Stimulated activated CD4-positive, alpha-beta T cell treated with anti-CD3 and anti-CD28 coated beads, TNF-alpha, amount 100 ng/mL, for 48 hours (primary cell): Measurements from ENCODE around the gene OR6C1.
"Not testable (repeated sequence)": the region's sequence is repeated elsewhere in the genome, so short reads cannot be mapped to it uniquely, and the experiment has no call there.

ENCODE experiments used
- DNase-seq, 3 donors: peaks; one replicate each; pipeline ENCODE4 v3.0.0-alpha.2; 2020; ENCODE audit warnings: low read depth in 3 of 3

OR6C1 gene

DNA sequence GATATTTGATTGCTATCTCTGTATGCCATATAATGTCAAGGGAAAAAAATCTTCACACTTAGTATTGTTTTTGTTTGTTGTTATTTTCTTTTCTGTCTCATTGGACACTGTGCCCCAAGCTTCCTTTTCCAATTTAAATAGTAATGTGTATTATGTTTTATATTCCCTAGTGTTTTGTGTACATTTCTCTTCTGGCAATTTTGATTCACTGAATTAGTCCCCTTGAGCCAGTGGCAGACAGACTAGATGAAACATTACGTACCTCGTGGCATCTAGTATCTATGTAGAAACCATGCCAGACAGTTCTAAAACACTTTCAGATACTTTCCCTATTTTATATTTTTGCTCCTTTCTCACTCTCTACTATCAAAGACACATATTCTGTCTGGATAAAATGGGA lies at the start of gene OR6C1:
Gene OR6C1, plus strand, starts transcription at position 301 of the 400 bp plus-strand sequence. CDS start 6,257 bp downstream, outside the sequence.
- DNase-seq: no peak

GRCh38 chr12:55280991-55281390 lies 33.2 kb upstream of the OR6C1 start:
- DNase-seq: no peak

DNA sequence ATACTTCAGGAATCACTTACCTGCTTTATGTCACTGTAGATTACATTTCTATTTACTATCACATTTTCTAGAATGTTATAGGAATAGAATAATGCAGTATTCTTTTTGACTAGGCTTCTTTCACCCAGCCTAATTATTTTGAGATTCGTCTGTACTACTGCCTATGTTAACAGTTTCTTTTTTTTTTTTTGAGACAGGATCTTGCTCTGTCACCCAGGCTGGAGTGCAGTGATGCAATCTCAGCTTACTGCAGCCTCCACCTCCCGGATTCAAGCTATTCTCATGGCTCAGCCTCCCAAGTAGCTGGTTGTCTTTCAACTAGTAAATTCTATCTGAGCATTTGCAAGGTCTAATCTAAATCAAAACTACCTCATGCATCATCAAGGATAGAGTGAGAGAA lies 24.1 kb upstream of the OR6C1 start:
- no peak for DNase-seq

DNA sequence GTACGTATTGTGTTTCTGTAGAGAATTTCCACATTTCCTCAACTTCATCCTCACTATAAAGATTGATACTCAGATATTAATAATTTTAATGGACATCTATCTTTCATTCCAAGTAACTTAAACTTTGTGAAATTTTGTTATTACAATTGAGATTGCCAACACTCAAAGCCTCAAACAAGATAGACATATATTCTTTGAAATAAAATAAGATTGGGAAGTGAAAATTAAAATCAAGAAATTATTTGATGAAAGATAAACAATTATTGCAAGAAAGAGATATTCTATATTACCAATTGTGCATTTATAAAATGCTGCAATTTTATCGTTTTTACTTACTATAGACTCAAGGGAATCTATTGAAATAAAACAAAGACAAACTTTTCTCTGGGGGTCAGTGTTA lies 17.7 kb upstream of the OR6C1 start, which contains the start of gene OR6C6:
Gene OR6C6, minus strand, starts transcription at position 101 of the 400 bp plus-strand sequence. CDS start 1,337 bp downstream, outside the sequence.
- no peak for DNase-seq

GRCh38 chr12:55320201-55320600 lies 6.1 kb downstream of the OR6C1 start:
- no peak for DNase-seq

GRCh38 chr12:55325801-55326200 lies 11.7 kb downstream of the OR6C1 start:
- DNase-seq: not testable (repeated sequence)

- DNase-seq: no peak
Observed at GRCh38 chr12:55330446-55330845, 16.3 kb downstream of the OR6C1 start, which contains the start of gene OR6C3. OR6C3 (plus strand) TSS chr12:55330746; CDS start chr12:55331701, 955 bp downstream.

- DNase-seq: no peak
Observed at GRCh38 chr12:55336002-55336401, 21.9 kb downstream of the OR6C1 start.

DNA sequence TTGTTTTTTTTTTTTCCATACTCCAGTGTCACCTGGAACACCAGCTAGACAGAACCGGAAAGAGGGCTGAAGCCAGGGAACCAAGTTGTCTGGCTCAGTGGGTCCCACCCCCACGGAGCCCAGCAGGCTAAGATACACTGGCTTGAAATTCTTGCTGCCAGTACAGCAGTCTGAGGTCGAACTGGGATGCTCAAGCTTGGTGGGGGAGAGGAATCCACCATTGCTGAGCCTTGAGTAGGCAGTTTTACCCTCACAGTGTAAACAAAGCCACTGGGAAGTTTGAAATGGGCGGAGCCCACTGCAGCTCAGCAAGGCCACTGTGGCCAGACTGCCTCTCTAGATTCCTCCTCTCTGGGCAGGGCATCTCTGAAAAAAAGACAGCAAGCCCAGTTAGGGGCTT lies 41.2 kb downstream of the OR6C1 start:
- not testable (repeated sequence) for DNase-seq

- no peak for DNase-seq
Observed at GRCh38 chr12:55362675-55363074, 48.5 kb downstream of the OR6C1 start, which contains the start of gene OR6C75. OR6C75 (plus strand) TSS chr12:55362975; CDS start chr12:55365111, 2,136 bp downstream.

DNA sequence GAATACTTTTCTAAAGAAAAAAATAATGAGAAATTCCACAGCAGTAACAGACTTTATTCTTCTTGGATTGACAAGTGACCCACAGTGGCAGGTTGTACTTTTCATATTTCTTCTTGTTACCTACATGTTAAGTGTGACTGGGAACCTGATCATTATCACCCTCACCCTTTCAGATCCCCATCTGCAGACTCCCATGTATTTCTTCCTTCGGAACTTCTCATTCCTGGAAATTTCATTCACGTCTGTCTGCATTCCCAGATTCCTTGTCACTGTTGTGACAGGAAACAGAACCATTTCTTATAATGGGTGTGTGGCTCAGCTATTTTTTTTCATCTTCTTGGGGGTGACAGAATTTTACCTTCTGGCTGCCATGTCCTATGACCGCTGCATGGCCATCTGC lies 50.9 kb downstream of the OR6C1 start:
- DNase-seq: no peak
